Lower lobe of right lung (tissue), 2 donors: ENCODE results near the gene KRTAP4-4. TPM values are rescaled to one million over a fixed set of nuclear protein-coding genes. Genes with fewer than 3 reads are reported as not detected.
"Not testable (repeated sequence)": the region's sequence is repeated elsewhere in the genome, so short reads cannot be mapped to it uniquely, and the experiment has no call there.

ENCODE experiments used
- ATAC-seq, 2 donors: fragments of 200-7000 bp; cut with Tn5 transposase; one replicate each; pipeline ENCODE4 v1.9.1; 2020 to 2022; ENCODE audit warnings: mild to moderate bottlenecking in 2 of 2, moderate library complexity in 2 of 2
- DNase-seq: peaks from one replicate; pipeline ENCODE4 v3.0.0-alpha.2; 2020
- H3K27ac ChIP-seq: fragments of 200-600 bp; one replicate; pipeline ENCODE4 v1.8.0; 2022
- H3K27me3 ChIP-seq: fragments of 200-600 bp; one replicate; pipeline ENCODE4 v1.8.0; 2022; ENCODE audit warnings: low read depth
- H3K36me3 ChIP-seq: fragments of 200-600 bp; one replicate; pipeline ENCODE4 v1.8.0; 2022; ENCODE audit warnings: mild to moderate bottlenecking
- H3K4me1 ChIP-seq: fragments of 200-600 bp; one replicate; pipeline ENCODE4 v1.8.0; 2022
- H3K4me3 ChIP-seq: fragments of 200-600 bp; one replicate; pipeline ENCODE4 v1.8.0; 2022; ENCODE audit warnings: mild to moderate bottlenecking
- H3K9me3 ChIP-seq: fragments of 200-600 bp; one replicate; pipeline ENCODE4 v1.8.0; 2022
- CTCF ChIP-seq: fragments of 200-600 bp; IDR thresholded peaks from one replicate; pipeline ENCODE4 v1.8.0; 2022; ENCODE audit warnings: antibody characterized with exemption, mild to moderate bottlenecking
- intact Hi-C: fragments of 100-400 bp; cut with DNase I; formaldehyde crosslinking; loops from one replicate; pipeline ENCODE4 v1.11.0; 2022
- total RNA-seq: library from RNA; stranded (reverse); fragmentation: NEBNext Ultra II Directional; extraction: Animal tissue kit (Norgen Biotek cat#: 25700); gene quantifications from one replicate; pipeline ENCODE4 v1.2.1, GENCODE V29; 2021
- donor health status: DM: no; HTN: yes; CAD: no; lungs with severe emphysema.

Gene KRTAP4-4
- total RNA-seq, 1 donor from 2014 or later: not detected

GRCh38 chr17:41121742-41122141, 38.8 kb downstream of the KRTAP4-4 start:
- H3K4me1 ChIP-seq: no peaks in the 10 kb centered on the region

GRCh38 chr17:41119696-41120690, 40.6 kb downstream of the KRTAP4-4 start:
- H3K36me3 ChIP-seq, H3K4me3 ChIP-seq, intact Hi-C loops, H3K4me1 ChIP-seq, H3K9me3 ChIP-seq, H3K27me3 ChIP-seq, DNase-seq, H3K27ac ChIP-seq, ATAC-seq: not testable (repeated sequence)

More at GRCh38 chr17:41121742-41122141, 38.8 kb downstream of the KRTAP4-4 start:
- Histone ChIP-seq H3K36me3 (no peaks in the 10 kb centered on the region), H3K4me3 (no peak overlapping the region), H3K9me3 (no peaks in the 10 kb centered on the region), H3K27ac (no peak overlapping the region), H3K27me3 (no peaks in the 10 kb centered on the region)
- TF ChIP-seq CTCF: no peak
- intact Hi-C loops: no loop called here
- no peak for DNase-seq
- no peak for ATAC-seq

- no peak overlapping the region for H3K27ac ChIP-seq
- no peaks in the 10 kb centered on the region for H3K4me1 ChIP-seq
- DNase-seq (no peak), ATAC-seq (no peak)
- H3K36me3 ChIP-seq: no peaks in the 10 kb centered on the region
- H3K27me3 ChIP-seq: peaks cover 8% of the 10 kb centered on the region
- H3K4me3 ChIP-seq: no peak overlapping the region
- intact Hi-C loops: no loop called here
- no peak for TF ChIP-seq CTCF
- no peaks in the 10 kb centered on the region for H3K9me3 ChIP-seq
Observed at GRCh38 chr17:41118721-41119120, 41.8 kb downstream of the KRTAP4-4 start.

GRCh38 chr17:41117846-41118386, 42.6 kb downstream of the KRTAP4-4 start, which contains the start of gene KRTAP4-11:
Gene KRTAP4-11, minus strand, starts transcription at chr17:41118373. Its CDS starts 58 bp downstream, at chr17:41118315.
- intact Hi-C loops, DNase-seq: not testable (repeated sequence)

GRCh38 chr17:41116297-41116696, 44.3 kb downstream of the KRTAP4-4 start:
- peaks cover 8% of the 10 kb centered on the region for H3K27me3 ChIP-seq
- H3K36me3 ChIP-seq: no peaks in the 10 kb centered on the region
- no peak overlapping the region for H3K4me3 ChIP-seq
- no peak for TF ChIP-seq CTCF
- H3K27ac ChIP-seq: no peak overlapping the region
- DNase-seq (no peak), ATAC-seq (no peak)
- no peaks in the 10 kb centered on the region for H3K4me1 ChIP-seq
- intact Hi-C loops: no loop called here
- H3K9me3 ChIP-seq: no peaks in the 10 kb centered on the region

More at GRCh38 chr17:41117846-41118386, 42.6 kb downstream of the KRTAP4-4 start, which contains the start of gene KRTAP4-11:
- ATAC-seq, H3K9me3 ChIP-seq, H3K4me3 ChIP-seq, H3K4me1 ChIP-seq, H3K27me3 ChIP-seq, H3K36me3 ChIP-seq, H3K27ac ChIP-seq: not testable (repeated sequence)

GRCh38 chr17:41111151-41111885, 49.2 kb downstream of the KRTAP4-4 start:
- Histone ChIP-seq H3K4me1 (no peaks in the 10 kb centered on the region), H3K9me3 (no peaks in the 10 kb centered on the region), H3K27me3 (peaks cover 5% of the 10 kb centered on the region), H3K4me3 (no peak overlapping the region), H3K36me3 (no peaks in the 10 kb centered on the region), H3K27ac (no peak overlapping the region)
- DNase-seq: no peak
- intact Hi-C loops: no loop called here
- ATAC-seq: no peak
- TF ChIP-seq CTCF: no peak
